ENCODE results near the gene SLCO4A1. TPM values are rescaled to one million over a fixed set of nuclear protein-coding genes. Genes with fewer than 3 reads are reported as not detected.

Gene SLCO4A1
- total RNA-seq (2014; rRNA removed; shearing (Covaris generic)), result 45.5 and 55.7 TPM in 2 replicates
- polyA plus RNA-seq (2015; cell fraction: cytosol; rRNA removed), result 19.0 and 26.2 TPM in 2 replicates
- polyA plus RNA-seq (2015; cell fraction: nucleus; rRNA removed), result 43.9 and 50.8 TPM in 2 replicates

- DNase-seq (ENCODE audit: low read depth), result peak; percentile 78
These were observed at the start of gene SLCO4A1 for GRCh38 chr20:62642051-62642665. TSS of gene SLCO4A1 (plus strand) at chr20:62642503. CDS start at chr20:62656455, 13,952 bp downstream.

GRCh38 chr20:62592506-62593177, 49.7 kb upstream of the SLCO4A1 start:
- no peak for DNase-seq (ENCODE audit: low read depth)

GRCh38 chr20:62593616-62594015, 48.7 kb upstream of the SLCO4A1 start:
- no peak for DNase-seq (ENCODE audit: low read depth)

GRCh38 chr20:62595069-62595468, 47.2 kb upstream of the SLCO4A1 start:
- no peak for DNase-seq (ENCODE audit: low read depth)

- peak; percentile 57 for DNase-seq (ENCODE audit: low read depth)
These were observed 46.8 kb upstream of the SLCO4A1 start for GRCh38 chr20:62595491-62595890.

DNA sequence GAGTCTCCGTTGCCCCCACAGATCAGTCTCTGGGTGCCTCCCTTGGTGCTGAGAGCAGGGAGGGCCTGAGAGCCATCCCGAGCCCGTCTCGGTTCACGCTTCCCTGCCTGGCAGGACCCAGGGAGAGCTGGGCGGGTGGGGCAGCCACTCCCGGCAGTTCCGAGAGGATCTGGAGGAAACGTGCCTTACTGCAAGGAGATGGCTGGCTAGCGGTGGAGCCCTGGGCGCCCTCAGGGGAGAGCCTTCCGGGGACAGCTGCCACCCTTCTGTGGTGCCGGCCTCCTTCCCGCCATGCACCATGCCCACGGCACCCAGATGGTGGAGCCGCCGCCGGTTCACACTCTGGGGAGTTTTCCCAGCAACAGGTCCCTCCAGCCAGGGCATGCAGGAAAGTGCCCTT, 45.8 kb upstream of the SLCO4A1 start:
- no peak for DNase-seq (ENCODE audit: low read depth)

DNA sequence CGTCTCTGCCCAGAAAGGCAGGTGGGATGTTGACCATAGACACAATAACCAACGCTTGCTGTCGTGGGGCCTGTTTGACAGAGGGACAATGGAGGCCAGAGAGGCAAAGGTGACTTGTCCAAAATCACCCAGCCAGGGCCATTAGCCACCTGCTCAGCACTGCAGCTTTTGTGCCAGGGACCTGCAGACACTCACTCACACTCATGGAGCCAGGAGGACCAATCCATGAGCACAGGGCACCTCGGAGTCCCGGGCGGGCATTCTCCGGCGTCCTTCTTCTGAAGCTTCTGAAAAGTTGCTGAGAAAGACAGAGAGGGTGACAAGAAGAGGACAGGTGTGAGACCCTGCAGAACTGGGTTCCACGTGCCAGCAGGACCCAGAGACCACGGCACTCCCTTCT, 45.4 kb upstream of the SLCO4A1 start:
- DNase-seq (ENCODE audit: low read depth), result no peak

- DNase-seq (ENCODE audit: low read depth), result no peak
These were observed 44.7 kb upstream of the SLCO4A1 start for GRCh38 chr20:62597416-62598115.

GRCh38 chr20:62598761-62599194, 43.5 kb upstream of the SLCO4A1 start:
- no peak for DNase-seq (ENCODE audit: low read depth)

GRCh38 chr20:62599216-62600110, 42.8 kb upstream of the SLCO4A1 start:
- no peak for DNase-seq (ENCODE audit: low read depth)

GRCh38 chr20:62601172-62601571, 41.1 kb upstream of the SLCO4A1 start:
- DNase-seq (ENCODE audit: low read depth), result no peak

DNA sequence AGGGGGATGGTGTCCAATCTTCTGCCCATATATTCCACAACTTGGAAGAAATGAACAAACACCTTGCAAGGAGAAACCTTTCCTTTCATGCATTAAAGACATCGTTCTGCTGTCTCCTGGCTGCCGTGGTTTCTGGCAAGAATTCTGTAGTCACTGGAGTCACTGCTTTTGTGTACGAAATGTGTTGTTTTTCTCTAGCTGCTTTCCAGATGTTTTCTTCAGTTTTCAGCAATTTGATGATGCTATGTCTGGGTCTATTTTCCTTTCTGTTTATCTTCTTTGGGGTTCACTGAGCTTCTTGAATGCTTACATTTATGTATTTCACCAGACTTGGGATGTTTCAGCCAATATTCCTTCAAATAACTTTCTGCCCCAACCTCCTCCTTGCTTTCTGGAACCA, 40.6 kb upstream of the SLCO4A1 start:
- no peak for DNase-seq (ENCODE audit: low read depth)

DNA sequence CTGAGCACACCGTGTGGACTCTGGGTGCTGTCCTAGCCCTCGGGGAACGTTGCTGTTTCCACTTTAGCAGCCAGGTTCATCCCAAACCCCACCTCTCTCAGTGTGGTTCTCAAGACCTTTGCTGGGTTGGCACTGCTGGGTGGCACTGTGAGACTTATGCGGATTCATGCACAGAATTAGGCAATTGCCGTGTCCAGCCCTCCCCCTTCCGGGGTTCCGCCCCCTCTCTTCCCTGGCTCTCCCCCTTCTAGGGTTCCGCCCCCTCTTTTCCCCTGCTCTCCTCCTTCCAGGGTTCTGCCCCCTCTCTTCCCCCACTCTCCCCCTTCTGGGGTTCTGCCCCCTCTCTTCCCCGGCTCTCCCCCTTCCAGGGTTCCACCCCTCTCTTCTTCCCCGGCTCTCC, 39.8 kb upstream of the SLCO4A1 start:
- DNase-seq (ENCODE audit: low read depth), result peak; percentile 69

DNA sequence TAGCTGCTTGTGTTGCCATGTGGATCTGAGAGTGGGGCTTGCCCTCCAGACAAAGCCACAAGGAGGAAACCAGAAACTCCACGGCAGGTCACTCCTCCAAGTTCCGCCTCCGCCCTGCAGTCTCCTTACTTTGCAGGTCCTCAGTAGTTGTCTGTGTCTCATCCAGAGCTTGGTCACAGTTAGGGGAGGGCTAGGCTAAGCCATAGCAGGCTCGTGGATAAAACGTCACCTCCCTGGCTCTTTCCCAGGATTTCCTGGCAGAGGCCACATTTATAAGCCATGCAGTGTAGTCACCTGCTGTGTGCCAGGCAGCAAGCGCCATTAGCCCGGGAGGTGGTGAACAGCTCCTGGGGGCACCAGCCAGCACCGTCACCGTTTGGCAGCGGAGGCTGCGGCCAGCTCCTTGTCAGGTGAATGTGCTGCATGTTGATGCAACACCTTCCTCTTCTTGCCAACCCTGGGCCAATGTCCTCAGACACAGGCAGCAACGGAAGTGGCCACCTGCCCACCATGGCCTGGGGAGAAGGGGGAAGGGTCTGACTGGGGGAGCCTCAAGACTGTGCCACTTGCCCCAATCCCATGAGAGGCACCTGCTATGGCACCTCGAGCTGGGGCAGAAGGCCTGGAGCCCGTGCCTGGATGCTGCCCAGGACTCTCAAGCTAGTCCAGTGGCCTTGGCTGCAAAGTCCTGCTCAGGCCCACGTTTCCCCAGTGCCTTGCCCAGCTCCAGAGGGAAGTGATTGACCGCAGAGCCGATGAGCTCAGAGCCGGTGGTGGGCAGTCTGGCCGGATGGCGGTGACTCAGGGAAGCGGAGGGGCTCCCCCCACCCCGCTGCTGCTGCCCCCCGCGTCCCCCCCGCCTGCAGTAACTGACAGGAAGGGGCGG, 39.0 kb upstream of the SLCO4A1 start:
- peak; percentile 92 for DNase-seq (ENCODE audit: low read depth)

- DNase-seq (ENCODE audit: low read depth), result no peak
These were observed 38.2 kb upstream of the SLCO4A1 start for GRCh38 chr20:62603907-62604785.

- no peak for DNase-seq (ENCODE audit: low read depth)
These were observed 37.5 kb upstream of the SLCO4A1 start for GRCh38 chr20:62604796-62605195.

DNA sequence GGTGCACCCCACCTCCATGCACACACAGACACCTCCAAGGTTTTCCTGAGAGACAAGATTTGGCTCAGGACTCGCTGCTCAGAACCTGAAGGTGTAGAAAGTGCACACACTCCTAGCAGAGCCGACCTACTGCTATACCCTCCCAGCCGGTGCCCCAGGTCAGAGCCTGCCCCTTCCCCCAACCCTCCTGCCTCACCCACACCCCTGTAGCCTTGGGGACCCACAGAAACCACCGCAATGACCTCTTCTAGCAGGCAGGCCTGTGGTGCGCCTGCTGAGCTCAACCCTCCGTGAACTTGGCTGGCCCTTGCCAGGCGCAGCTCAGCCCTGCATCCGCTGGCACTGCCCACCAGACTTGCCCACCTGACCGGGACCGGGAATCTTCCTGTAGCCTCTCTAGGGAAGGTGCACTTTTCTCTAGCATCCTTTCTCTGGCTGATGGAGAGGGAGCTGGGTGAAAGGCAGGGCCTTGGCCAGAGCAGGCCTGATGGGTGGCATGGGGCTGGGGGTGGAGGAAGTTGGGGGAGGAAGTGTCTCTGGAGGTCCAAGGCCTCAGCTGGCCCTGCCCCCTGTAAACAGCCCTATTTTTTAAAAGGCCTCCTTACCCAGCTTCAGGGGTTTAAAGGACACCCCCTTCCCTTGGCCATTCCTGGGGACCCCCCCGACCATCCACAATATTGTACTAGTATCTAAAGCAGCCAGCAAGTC, 36.9 kb upstream of the SLCO4A1 start:
- no peak for DNase-seq (ENCODE audit: low read depth)

DNA sequence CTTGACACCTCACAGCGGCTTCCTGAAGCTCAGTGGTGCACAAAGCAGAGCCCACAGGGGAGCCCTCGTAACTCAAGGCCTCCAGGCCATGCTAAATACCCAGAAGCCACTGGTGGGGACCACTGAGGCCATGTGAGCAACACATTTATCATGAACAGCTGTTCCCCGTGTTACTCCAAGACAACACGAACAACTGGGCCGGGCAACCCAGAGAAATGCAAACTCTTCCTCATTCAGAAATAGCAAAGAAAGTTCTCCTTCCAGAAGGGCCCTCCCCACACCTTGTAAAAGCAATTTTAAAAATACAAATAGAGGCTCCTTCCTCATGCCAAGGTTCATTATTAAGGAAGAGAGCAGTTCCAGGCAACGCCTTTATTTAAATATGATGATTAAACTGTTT, 36.3 kb upstream of the SLCO4A1 start:
- DNase-seq (ENCODE audit: low read depth), result no peak
